HFFc6 (cell line): Measurements from ENCODE around the gene SPATS2L. TPM values are rescaled to one million over a fixed set of nuclear protein-coding genes. Genes with fewer than 3 reads are reported as not detected.

Experiments used
- DNase-seq: peaks from one replicate; pipeline ENCODE4 v3.0.0-alpha.2; 2018
- H3K27ac Mint-ChIP-seq: 2 replicates; pipeline ENCODE4 v1.8.0; 2020; ENCODE audit warnings: mild to moderate bottlenecking, mixed read lengths
- H3K27me3 Mint-ChIP-seq: 2 replicates; pipeline ENCODE4 v1.8.0; 2021; ENCODE audit warnings: mild to moderate bottlenecking, moderate library complexity, mixed read lengths; ENCODE audit not compliant: insufficient read depth
- H3K36me3 Mint-ChIP-seq: 2 replicates; pipeline ENCODE4 v1.8.0; 2021; ENCODE audit warnings: low read depth, mixed read lengths
- H3K4me1 Mint-ChIP-seq: 2 replicates; pipeline ENCODE4 v1.8.0; 2020; ENCODE audit warnings: low read depth, mixed read lengths
- H3K4me3 Mint-ChIP-seq: 2 replicates; pipeline ENCODE4 v1.8.0; 2020; ENCODE audit warnings: mild to moderate bottlenecking, moderate library complexity, mixed read lengths
- H3K9me3 Mint-ChIP-seq: 2 replicates; pipeline ENCODE4 v1.8.0; 2020; ENCODE audit warnings: mild to moderate bottlenecking, mixed read lengths
- CTCF ChIP-seq: fragments of 200-600 bp; sonication (generic); IDR thresholded peaks from 2 replicates; pipeline ENCODE4 v1.5.0; 2021; ENCODE audit warnings: antibody characterized with exemption, mild to moderate bottlenecking
- total RNA-seq, 6 experiments: library from RNA; stranded (reverse); fragmentation: NEBNext Ultra II Directional; extraction: Animal tissue kit (Norgen Biotek cat#: 25700); gene quantifications; 2 replicates in 1 of 6; 3 replicates in 5 of 6; pipeline ENCODE4 v1.2.3, GENCODE V29; 2021

SPATS2L gene
- total RNA-seq, 6 experiments from 2014 or later, result 146 to 205 (median 198) TPM

- Mint-ChIP-seq H3K27ac (no peak overlapping the region; the same call in 1 of the 2 replicates), H3K4me1 (peaks cover 70% of the 10 kb centered on the region), H3K9me3 (no peaks in the 10 kb centered on the region), H3K4me3 (no peak overlapping the region), H3K36me3 (peaks cover 24% of the 10 kb centered on the region), H3K27me3 (peaks cover 3% of the 10 kb centered on the region)
- no peak for DNase-seq
- TF ChIP-seq CTCF, result no peak
These were observed 55.9 kb downstream of the SPATS2L start for GRCh38 chr2:200362202-200362917.

GRCh38 chr2:200363279-200363678 is 56.8 kb downstream of the SPATS2L start:
- Mint-ChIP-seq H3K4me3 (no peak overlapping the region), H3K27ac (no peak overlapping the region), H3K9me3 (no peaks in the 10 kb centered on the region), H3K36me3 (peaks cover 30% of the 10 kb centered on the region), H3K4me1 (peaks cover 68% of the 10 kb centered on the region), H3K27me3 (peaks cover 3% of the 10 kb centered on the region)
- TF ChIP-seq CTCF, result no peak
- DNase-seq, result no peak

GRCh38 chr2:200364142-200364541 is 57.6 kb downstream of the SPATS2L start:
- no peaks in the 10 kb centered on the region for H3K9me3 Mint-ChIP-seq
- 0 out of 2 replicates have a peak overlapping the region, but pooled peaks have one; percentile 5 for H3K27ac Mint-ChIP-seq
- TF ChIP-seq CTCF, result no peak
- H3K27me3 Mint-ChIP-seq, result peaks cover 3% of the 10 kb centered on the region
- peaks cover 28% of the 10 kb centered on the region for H3K36me3 Mint-ChIP-seq
- DNase-seq, result no peak
- peaks cover 62% of the 10 kb centered on the region for H3K4me1 Mint-ChIP-seq
- no peak overlapping the region for H3K4me3 Mint-ChIP-seq

- Mint-ChIP-seq H3K4me3 (no peak overlapping the region), H3K36me3 (peaks cover 23% of the 10 kb centered on the region), H3K27me3 (peaks cover under 1% of the 10 kb centered on the region), H3K4me1 (peaks cover 57% of the 10 kb centered on the region), H3K9me3 (no peaks in the 10 kb centered on the region), H3K27ac (0 out of 2 replicates have a peak overlapping the region, but pooled peaks have one; percentile 5)
- no peak for TF ChIP-seq CTCF
- DNase-seq, result no peak
These were observed 58.1 kb downstream of the SPATS2L start for GRCh38 chr2:200364620-200365019.

GRCh38 chr2:200365209-200365608 is 58.7 kb downstream of the SPATS2L start:
- no peak overlapping the region for H3K4me3 Mint-ChIP-seq
- TF ChIP-seq CTCF, result no peak
- no peaks in the 10 kb centered on the region for H3K27me3 Mint-ChIP-seq
- peaks cover 59% of the 10 kb centered on the region for H3K4me1 Mint-ChIP-seq
- H3K27ac Mint-ChIP-seq, result peak overlapping the region; percentile 2; the same call in 1 of the 2 replicates
- H3K9me3 Mint-ChIP-seq, result no peaks in the 10 kb centered on the region
- no peak for DNase-seq
- peaks cover 22% of the 10 kb centered on the region for H3K36me3 Mint-ChIP-seq
